Stimulated activated effector memory CD8-positive, alpha-beta T cell treated with anti-CD3 and anti-CD28 coated beads, Interleukin-12 subunit alpha, Interleukin-12 subunit beta, amount 100 ng/mL, for 72 hours (primary cell): Measurements from ENCODE around the gene PIP5K1B.

Experiments used
- ATAC-seq: fragments of 150-1000 bp; cut with Tn5 transposase; 2 replicates; pipeline ENCODE4 v1.10.0; 2021
- DNase-seq, 2 donors: peaks; one replicate each; pipeline ENCODE4 v3.0.0; 2021 to 2022; ENCODE audit warnings: low spot score in 2 of 2
- H3K27ac Mint-ChIP-seq: one replicate; pipeline ENCODE4 v1.8.0; 2022; ENCODE audit warnings: mild to moderate bottlenecking, mixed read lengths
- H3K36me3 Mint-ChIP-seq: one replicate; pipeline ENCODE4 v1.8.0; 2022; ENCODE audit warnings: mild to moderate bottlenecking, mixed read lengths
- H3K4me1 Mint-ChIP-seq: one replicate; pipeline ENCODE4 v1.8.0; 2022; ENCODE audit warnings: mixed read lengths
- H3K4me3 Mint-ChIP-seq: one replicate; pipeline ENCODE4 v1.8.0; 2022; ENCODE audit warnings: mild to moderate bottlenecking, mixed read lengths
- H3K9me3 Mint-ChIP-seq: one replicate; pipeline ENCODE4 v1.8.0; 2022; ENCODE audit warnings: mixed read lengths

PIP5K1B gene

DNA sequence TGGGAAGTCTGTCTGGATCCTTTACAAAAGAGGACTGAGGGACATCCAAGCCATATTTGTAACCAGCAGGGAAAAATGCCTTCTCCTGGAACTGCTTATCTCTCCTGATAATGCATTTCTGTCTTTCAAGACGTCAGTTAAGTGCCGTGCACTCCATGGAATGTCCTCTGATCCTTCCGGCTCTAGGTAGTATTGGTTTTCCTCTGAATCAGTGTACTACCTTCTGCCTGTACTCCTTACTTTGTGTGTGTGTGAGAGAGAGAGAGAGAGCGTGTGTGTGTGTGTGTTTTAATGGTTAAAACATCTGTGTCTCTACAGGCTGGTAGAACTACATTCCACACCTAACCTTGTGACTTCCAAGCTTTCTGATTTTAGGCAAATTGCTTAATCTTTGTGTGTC is 89.9 kb downstream of the PIP5K1B start:
- ATAC-seq: no peak
- Mint-ChIP-seq H3K27ac (no peak overlapping the region), H3K4me3 (no peak overlapping the region), H3K36me3 (no peaks in the 10 kb centered on the region), H3K4me1 (no peaks in the 10 kb centered on the region), H3K9me3 (no peaks in the 10 kb centered on the region)
- DNase-seq: no peak

DNA sequence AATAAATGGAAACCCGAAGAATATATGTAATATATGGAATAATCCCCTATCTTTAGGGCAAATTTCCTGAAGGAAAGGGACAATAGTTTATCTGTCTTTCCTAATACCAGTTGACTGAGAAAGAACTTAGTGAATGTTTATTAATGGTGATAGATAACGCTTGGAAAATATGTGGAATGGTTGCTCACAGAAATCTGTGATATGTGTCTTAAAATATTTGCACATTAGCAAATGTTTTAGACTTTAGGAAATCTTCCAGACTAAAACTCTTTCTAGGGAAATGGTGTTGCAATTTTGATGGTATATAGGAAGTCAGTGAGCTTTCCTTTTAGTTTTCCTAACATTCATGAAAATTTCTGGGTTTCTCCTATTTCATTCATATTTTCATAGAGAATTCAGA is 90.4 kb downstream of the PIP5K1B start:
- ATAC-seq (no peak), DNase-seq (no peak)
- Mint-ChIP-seq H3K4me3 (no peak overlapping the region), H3K27ac (no peak overlapping the region), H3K4me1 (no peaks in the 10 kb centered on the region), H3K36me3 (no peaks in the 10 kb centered on the region), H3K9me3 (no peaks in the 10 kb centered on the region)

DNA sequence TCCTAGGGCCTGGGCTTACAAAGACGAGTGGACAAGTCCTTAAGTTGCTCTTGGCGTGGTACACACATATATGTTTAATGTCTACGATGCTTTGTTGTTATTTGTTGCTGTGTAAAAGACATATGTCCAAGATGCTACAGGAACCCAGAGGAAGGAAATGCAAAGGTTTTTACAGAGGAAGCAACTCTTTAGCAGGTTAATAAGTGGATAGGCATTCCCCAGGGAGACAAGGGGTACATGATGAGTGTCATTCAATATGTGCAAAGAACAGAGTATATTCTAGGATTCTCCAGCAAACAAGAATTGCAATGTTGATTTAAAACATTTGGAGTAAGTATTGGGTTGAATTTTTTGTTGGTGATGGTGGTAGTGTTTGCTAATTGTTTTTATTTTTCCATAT is 92.1 kb downstream of the PIP5K1B start:
- H3K27ac Mint-ChIP-seq: no peak overlapping the region
- ATAC-seq: no peak
- H3K9me3 Mint-ChIP-seq: no peaks in the 10 kb centered on the region
- H3K36me3 Mint-ChIP-seq: no peaks in the 10 kb centered on the region
- no peak overlapping the region for H3K4me3 Mint-ChIP-seq
- no peak for DNase-seq
- H3K4me1 Mint-ChIP-seq: no peaks in the 10 kb centered on the region

DNA sequence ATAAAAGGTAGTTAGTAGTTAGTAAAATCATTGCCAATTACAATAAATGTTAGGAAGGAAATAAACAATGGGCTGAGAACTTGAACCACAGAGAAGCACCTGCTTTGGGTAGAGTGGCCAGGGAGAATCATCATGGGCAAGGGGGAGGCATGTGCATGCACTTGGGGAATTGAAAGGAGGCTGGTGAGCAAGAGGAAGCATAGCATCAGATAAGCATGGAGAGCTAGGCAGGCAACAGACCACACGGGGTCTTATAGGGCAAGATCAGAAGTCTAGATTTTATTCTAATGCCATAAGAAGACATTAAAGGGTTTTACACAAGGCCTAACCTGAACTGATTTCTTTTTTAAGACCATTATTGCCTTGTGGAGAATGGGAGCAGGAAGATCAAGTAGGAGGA is 93.4 kb downstream of the PIP5K1B start:
- H3K9me3 Mint-ChIP-seq: no peaks in the 10 kb centered on the region
- ATAC-seq: no peak
- no peaks in the 10 kb centered on the region for H3K36me3 Mint-ChIP-seq
- H3K4me1 Mint-ChIP-seq: no peaks in the 10 kb centered on the region
- H3K4me3 Mint-ChIP-seq: no peak overlapping the region
- no peak overlapping the region for H3K27ac Mint-ChIP-seq
- no peak for DNase-seq

DNA sequence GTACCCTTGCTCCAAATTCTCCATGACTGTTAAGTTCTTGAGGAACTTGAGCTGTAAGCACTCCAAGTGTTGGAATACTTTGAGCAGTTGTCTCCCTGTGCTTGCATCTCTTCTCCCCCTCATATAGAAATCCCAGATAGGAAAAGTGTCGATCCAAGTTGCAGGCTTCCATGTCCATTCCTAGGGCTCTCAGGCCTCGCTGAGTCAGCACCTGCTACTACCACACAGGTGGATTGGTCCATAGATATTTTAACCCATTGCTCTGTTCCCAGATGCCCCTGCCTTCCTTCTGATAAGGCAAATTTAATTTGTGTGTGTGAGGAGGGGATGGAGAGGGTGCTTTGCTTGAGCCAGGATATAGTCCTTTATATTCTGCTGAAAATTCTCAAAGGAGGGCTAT is 95.8 kb downstream of the PIP5K1B start:
- no peak for DNase-seq
- no peaks in the 10 kb centered on the region for H3K9me3 Mint-ChIP-seq
- H3K27ac Mint-ChIP-seq: no peak overlapping the region
- H3K4me3 Mint-ChIP-seq: no peak overlapping the region
- no peaks in the 10 kb centered on the region for H3K36me3 Mint-ChIP-seq
- ATAC-seq: no peak
- no peaks in the 10 kb centered on the region for H3K4me1 Mint-ChIP-seq

DNA sequence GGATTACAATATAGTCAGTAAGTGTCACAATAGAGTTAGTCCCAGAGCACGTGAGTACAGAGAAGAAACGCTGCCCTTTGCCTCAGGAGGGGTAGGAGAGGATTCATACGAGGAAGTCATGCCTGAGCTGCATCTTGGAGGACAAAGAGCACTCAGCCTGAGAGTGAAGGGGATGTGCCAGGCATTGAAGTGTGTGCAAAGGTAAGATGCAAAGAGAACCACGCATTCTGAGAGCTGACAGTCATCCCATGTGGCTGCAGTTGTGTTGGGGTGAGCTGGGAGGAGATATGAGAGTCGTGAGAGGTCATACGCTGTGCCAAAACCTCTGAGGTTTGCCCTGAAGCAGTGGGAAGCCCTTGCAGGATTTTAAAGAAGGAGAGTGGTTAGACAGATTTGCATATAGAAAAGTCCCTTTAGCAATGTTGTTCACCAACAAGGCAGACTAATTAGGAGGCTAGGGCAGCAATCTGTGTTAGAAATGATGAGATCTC is 97.5 kb downstream of the PIP5K1B start:
- ATAC-seq: peak; percentile 90
- no peaks in the 10 kb centered on the region for H3K4me1 Mint-ChIP-seq
- H3K27ac Mint-ChIP-seq: no peak overlapping the region
- DNase-seq: no peak
- H3K36me3 Mint-ChIP-seq: no peaks in the 10 kb centered on the region
- no peak overlapping the region for H3K4me3 Mint-ChIP-seq
- no peaks in the 10 kb centered on the region for H3K9me3 Mint-ChIP-seq

DNA sequence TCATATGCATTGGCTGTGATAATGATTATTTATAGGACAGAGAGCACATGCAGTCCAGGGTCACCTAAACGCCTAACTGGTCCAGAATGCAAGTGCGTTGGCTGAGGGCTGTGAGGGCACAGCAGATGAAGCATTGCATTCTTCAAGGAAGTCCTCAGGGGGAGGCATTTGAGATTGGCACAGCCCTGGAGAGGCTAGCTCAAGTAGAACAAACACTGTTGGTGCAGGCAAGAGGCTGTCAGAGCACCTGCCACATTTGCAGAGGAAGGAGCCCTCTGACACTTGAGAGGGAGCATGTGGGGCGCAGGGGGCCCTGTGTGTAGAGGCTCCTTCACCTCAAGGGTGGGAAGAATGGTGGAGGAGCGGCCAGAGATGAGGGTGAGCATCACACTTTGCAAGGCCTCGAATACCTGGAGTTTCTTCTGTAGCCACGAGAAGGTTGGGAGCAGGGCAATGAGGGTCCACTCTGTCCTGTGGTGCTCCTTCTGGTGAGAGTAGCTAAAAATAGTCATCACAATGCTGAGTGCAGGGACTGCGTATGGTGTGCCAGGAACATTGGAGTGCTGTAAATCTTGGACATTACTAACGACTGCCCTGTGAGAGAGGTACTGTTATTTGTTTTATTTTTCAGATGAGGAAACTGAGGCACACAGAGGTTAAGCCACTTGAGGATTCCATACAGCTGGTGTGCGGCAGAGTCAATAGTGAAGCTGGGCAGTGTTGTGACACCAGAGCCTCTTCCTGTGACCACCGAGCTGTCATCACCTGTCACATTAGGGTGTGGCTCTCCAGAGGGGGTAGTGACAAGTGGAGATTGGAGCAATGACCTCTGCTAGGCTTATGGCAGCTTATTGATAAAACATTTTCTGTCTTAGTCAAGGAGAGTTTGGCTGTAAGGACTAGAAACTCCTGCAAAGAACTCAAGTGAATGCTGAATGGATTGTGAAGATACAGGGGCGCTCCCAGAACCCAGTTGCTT is 100.2 kb downstream of the PIP5K1B start:
- no peak for DNase-seq
- H3K27ac Mint-ChIP-seq: no peak overlapping the region
- no peak for ATAC-seq
- no peaks in the 10 kb centered on the region for H3K36me3 Mint-ChIP-seq
- H3K4me1 Mint-ChIP-seq: no peaks in the 10 kb centered on the region
- no peaks in the 10 kb centered on the region for H3K9me3 Mint-ChIP-seq
- H3K4me3 Mint-ChIP-seq: no peak overlapping the region

DNA sequence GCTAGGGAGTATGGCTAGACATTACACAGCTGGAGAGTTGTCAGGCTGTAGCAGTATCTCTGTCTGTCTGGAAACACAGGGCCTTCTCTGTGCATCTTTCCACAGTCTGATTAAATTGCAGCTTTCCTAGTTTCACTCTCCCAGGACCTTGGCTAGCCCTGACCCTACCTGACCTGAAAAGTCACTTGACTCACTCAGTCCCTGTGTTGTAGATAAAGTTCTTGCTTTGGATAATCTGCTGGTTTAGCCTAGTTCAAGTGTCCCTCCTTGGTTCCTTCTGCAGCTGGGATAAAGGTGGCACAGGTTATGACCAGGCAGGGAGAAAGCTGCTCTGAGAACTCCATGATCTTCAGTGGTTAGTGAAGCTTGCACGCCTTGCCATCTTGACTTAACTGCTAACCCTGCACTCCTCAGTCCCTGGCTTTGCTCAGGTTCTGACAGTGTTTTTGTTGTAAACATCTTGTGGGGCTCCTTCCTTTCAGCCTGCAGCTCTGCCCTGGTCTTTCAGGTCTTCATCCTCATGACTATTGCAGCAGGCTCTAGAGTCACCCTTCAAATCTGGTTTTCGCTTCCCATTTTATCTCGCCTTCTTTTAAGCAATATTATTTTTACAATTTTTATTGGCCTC is 101.0 kb downstream of the PIP5K1B start:
- Mint-ChIP-seq H3K4me1 (no peaks in the 10 kb centered on the region), H3K36me3 (no peaks in the 10 kb centered on the region), H3K9me3 (no peaks in the 10 kb centered on the region), H3K27ac (no peak overlapping the region), H3K4me3 (no peak overlapping the region)
- no peak for ATAC-seq
- no peak for DNase-seq

DNA sequence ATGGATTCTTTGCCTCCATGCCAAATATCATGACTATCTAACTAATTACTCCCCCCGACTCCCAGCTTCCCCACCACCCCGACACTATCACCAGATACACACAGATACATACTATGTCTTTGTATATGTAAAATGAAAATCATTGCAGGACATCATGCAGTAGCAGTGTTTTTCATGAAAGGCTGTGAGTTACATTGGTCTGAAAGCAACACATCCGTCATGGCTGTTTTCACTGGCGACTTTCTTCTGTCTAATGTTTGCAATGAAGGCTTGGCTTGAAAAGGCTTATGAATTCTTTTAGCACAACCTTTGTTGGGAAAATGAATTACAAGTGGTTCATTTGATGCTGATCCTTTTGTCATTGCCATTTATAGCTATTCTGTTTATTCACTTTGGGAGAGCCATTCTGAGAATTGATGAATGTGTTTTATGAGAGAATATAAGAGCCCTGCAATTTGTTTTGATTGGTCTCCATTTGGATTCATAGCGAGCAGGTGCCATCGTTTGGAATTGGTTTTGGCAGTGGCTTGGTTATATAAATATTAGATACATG is 103.4 kb downstream of the PIP5K1B start:
- no peak for DNase-seq
- no peaks in the 10 kb centered on the region for H3K4me1 Mint-ChIP-seq
- no peak overlapping the region for H3K27ac Mint-ChIP-seq
- H3K9me3 Mint-ChIP-seq: no peaks in the 10 kb centered on the region
- no peak overlapping the region for H3K4me3 Mint-ChIP-seq
- no peak for ATAC-seq
- no peaks in the 10 kb centered on the region for H3K36me3 Mint-ChIP-seq

DNA sequence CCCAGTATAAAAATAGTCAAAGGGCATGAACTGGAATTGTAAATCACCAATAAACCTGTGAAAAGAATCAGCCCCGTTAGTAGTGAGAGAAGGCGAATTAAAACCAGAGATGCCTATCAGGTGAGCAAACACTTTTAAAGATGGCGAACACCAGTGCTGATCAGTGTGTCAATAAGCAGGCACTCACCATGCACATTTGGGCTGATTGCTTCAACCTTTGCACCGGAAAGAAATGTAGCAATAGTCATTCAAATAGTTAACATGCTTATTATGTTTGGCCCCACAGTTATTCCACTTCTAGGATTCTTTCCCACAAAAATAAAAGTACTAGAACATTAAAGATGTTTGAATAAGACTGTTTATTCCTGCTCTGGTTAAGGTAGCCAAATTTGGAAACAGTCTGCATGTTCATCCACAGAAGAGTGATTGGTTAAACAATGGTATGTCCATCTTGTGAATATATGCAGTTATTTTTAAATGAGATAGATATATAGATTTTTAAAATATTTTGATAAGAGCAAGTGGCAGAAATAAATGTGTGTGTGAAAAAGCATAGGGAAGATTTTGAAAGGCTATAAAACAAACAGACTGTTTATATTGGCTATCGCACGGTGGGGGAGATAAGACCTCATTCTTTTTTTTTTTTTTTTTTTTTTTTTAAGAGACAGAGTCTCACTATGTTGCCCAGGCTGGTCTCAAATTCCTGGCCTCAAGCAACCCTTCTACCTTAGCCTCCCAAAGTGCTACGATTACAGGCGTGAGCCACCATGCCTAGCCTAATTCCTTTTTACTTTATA is 112.2 kb downstream of the PIP5K1B start:
- Mint-ChIP-seq H3K4me1 (no peaks in the 10 kb centered on the region), H3K36me3 (no peaks in the 10 kb centered on the region), H3K27ac (no peak overlapping the region), H3K9me3 (no peaks in the 10 kb centered on the region), H3K4me3 (no peak overlapping the region)
- ATAC-seq (no peak), DNase-seq (no peak)

DNA sequence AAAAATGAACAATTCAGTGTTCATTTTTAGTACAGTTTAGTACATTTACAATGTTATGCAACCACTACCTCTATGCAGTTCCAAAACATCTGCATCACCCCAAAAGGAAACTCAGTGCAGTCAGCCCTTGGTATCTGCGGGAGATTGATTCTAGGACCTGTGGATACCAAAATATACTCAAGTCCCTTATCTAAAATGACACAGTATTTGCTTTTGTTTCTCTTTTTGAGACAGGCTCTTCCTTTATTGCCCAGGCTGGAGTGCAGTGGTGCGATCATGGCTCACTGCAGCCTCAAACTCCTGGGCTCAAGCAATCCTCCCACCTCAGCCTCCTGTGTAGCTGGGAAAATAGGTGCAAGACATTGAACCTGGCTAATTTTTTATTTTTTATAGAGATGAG is 114.0 kb downstream of the PIP5K1B start:
- Mint-ChIP-seq H3K4me1 (no peaks in the 10 kb centered on the region), H3K9me3 (no peaks in the 10 kb centered on the region), H3K27ac (no peak overlapping the region), H3K4me3 (no peak overlapping the region), H3K36me3 (no peaks in the 10 kb centered on the region)
- DNase-seq (no peak), ATAC-seq (no peak)

DNA sequence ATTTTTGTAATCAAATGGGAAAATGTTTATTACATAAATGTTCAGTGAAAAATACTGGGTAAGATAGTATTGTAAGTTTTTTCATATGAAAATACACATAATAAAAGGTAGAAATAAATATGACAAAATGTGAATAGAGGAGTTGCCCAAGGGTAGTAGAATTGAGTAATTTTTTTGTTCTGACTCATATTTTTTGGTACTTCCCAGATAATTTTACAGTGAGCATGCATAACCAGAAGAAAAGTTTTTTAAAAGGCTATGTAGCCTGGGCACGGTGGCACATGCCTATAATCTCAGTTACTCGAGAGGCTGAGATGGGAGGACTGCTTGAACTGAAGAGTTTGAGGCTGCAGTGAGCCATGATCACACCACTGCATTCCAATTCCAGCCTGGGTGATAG is 116.9 kb downstream of the PIP5K1B start:
- ATAC-seq: no peak
- no peak for DNase-seq
- Mint-ChIP-seq H3K9me3 (no peaks in the 10 kb centered on the region), H3K4me1 (no peaks in the 10 kb centered on the region), H3K27ac (no peak overlapping the region), H3K36me3 (no peaks in the 10 kb centered on the region), H3K4me3 (no peak overlapping the region)

DNA sequence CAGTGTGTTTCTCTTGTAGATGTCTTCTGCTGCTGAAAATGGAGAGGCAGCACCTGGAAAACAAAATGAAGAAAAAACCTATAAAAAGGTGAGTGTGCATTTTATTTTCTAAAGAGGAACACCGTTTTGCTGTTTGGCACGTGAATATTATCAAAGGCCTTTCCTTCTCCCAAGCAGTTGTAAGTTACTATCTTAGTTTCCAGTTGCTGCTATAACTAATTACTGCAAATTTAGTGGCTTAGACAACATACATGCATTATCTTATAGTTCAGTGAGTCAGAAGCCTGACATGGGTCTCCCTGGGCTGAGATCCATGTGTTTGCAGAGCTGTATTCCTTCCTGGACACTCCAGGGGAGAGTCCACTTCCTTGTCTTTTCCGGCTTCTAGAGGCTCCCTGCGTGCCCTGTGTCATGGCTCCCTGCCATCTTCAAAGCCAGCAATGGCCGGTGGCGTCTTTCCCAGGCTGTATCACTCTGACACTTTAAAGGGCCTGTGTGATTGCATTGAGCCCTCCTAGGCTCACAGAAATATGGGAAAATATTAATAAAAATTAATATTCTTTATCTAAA is 117.6 kb downstream of the PIP5K1B start:
- no peaks in the 10 kb centered on the region for H3K36me3 Mint-ChIP-seq
- no peak overlapping the region for H3K27ac Mint-ChIP-seq
- no peak overlapping the region for H3K4me3 Mint-ChIP-seq
- no peak for DNase-seq
- H3K4me1 Mint-ChIP-seq: no peaks in the 10 kb centered on the region
- no peak for ATAC-seq
- no peaks in the 10 kb centered on the region for H3K9me3 Mint-ChIP-seq

DNA sequence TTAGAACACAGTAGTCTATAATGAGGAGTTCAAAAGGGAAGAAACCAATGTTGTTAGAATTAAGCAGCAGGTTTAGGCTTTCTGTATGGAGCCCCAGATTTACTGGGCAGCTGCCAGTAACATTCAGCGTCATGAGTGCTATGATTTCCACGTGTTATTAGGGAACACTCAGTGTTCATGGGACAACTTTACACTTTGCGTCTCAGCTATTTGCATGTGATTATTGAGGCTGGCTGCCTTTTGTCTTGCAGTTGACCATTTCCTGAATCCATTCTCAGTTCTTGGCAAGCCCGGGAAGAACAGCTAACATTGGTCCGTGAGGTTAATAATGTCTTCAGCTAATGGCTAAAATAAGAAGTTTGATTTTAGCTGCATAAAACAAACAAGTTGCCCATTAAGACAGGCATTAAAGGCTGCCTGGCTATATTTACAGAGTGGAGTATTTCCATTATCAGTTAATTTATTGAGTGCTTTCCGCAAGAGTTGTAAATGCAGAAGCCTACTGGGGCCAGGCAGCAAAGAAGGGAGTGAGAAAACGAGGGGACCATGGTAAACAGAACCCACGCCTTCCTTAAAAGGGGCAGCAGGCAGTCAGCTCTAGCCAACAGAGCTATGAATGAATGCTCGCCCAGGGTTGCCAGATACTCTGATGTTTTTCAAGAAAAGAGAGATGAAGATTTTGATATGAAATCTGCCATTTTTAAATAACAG is 120.9 kb downstream of the PIP5K1B start:
- Mint-ChIP-seq H3K4me1 (no peaks in the 10 kb centered on the region), H3K27ac (no peak overlapping the region), H3K4me3 (no peak overlapping the region), H3K36me3 (no peaks in the 10 kb centered on the region), H3K9me3 (no peaks in the 10 kb centered on the region)
- DNase-seq (no peak), ATAC-seq (no peak)
